ENCODE data around the gene NSA2.

Gene NSA2

GRCh38 chr5:74822288-74822687, 55.2 kb downstream of the NSA2 start:
- no peak for DNase-seq

- no peak for DNase-seq
Observed at GRCh38 chr5:74829413-74829812, 62.4 kb downstream of the NSA2 start.
